ENCODE results near the gene SYNE4.
A peak's percentile ranks its signal among the peaks of the same experiment; 100 is the strongest.
"Not testable (repeated sequence)": the region's sequence is repeated elsewhere in the genome, so short reads cannot be mapped to it uniquely, and the experiment has no call there.

Gene SYNE4

DNA sequence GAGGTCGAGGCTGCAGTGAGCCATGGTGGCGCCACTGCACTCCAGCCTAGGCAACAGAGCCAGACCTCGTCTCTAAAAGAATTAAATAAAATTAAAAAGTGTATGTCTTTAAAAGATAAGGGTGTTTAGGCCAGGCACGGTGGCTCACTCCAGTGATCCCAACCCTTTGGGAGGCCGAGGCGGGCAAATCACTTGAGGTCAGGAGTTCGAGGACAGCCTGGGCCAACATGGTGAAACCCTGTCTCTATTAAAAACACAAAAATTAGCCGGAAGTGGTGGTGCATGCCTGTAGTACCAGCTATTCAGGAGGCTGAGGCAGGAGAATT, 21.1 kb downstream of the SYNE4 start:
- no peak for DNase-seq

DNA sequence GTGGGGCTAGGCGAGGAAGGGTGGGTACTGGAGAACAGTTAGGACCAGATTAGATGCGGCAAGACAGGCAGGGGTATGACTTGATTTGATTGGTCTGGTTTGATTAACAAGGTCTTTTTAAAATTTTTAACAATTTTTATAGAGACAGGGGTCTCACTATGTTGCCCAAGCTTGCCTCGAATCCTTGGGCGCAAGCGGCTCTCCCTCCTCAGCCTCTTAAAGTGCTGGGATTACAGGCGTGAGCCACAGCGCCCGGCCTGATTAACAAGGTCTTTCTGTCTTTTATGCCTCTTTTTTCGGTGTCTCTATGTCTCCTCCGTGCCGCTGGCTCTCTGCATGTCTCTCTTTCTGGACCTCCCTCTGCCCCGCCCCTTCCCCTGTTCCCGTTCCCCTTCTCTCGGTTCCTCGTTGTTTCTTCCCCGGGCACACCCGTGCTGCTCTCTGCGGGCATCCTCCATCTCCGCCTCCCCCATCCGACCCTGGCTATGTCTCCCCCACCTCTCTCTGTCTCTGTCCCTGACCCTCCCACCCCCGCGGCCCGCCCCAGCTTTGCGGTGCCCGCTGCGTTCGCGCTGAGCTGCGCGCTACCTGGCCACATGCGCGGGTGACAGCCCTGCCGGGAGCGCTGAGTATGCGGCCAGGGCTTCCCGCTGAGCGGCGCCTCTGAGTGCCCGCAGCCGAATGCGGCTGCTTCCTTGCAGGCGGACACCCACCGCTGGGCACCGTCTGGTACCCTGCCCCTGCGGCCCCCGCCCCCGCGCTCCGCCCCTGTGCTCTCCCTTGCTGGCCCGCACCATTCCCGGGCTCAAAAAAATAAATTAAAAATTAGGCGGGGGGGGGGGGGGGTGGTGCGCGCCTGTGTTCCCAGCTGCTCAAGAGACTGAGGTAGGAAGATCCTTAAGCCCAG, 21.7 kb downstream of the SYNE4 start:
- DNase-seq, result peak; percentile 26

- no peak for DNase-seq
Observed at GRCh38 chr19:35986111-35986510, 22.5 kb downstream of the SYNE4 start.

GRCh38 chr19:35983177-35983576, 25.4 kb downstream of the SYNE4 start:
- no peak for DNase-seq

- not testable (repeated sequence) for DNase-seq
Observed at GRCh38 chr19:35980997-35981396, 27.6 kb downstream of the SYNE4 start.

DNA sequence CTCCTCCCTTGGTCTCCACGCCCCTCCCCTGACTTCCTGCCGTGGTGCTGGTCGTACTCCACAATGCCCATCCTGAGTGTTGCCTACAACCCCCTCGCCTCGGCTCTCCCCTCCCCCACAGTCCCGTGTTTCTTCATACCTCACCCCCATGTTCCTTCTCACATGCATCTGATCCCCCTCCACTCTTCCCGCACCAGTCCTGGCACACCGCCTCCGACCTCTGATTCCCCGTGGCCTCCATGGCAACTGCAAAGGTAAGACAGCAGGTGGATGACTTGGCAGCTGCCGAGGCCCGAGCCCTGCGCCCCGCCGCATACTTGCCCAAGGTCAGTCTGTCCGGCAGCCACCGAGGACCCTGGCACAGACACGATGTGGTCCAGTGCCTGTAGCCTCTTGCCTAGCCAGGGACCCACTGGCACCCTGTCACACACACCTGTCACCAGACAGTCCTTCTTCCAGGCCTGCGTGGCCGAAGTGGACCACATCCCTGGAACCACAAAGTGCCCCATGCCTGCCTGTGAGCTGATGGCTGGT, 29.7 kb downstream of the SYNE4 start:
- DNase-seq, result no peak

DNA sequence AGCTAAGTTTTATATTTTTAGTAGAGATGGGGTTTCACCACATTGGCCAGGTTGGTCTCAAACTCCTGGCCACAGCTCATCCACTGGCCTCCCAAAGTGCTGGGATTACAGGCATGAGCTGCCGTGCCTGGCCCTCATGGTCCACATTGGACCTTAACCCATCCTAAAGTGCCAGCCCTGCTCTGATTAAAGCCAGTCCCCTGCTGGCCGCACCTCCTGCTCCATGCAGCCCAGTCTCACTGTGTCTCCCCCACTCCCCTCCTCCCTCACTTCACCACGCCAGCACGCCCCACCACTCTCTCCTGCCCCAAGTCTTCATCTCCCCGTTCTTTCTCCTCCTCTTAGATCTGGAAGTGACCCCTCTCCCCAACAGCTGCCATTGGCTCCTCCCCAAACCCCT, 30.3 kb downstream of the SYNE4 start:
- no peak for DNase-seq

- DNase-seq, result no peak
Observed at GRCh38 chr19:35977446-35978222, 31.0 kb downstream of the SYNE4 start.

DNA sequence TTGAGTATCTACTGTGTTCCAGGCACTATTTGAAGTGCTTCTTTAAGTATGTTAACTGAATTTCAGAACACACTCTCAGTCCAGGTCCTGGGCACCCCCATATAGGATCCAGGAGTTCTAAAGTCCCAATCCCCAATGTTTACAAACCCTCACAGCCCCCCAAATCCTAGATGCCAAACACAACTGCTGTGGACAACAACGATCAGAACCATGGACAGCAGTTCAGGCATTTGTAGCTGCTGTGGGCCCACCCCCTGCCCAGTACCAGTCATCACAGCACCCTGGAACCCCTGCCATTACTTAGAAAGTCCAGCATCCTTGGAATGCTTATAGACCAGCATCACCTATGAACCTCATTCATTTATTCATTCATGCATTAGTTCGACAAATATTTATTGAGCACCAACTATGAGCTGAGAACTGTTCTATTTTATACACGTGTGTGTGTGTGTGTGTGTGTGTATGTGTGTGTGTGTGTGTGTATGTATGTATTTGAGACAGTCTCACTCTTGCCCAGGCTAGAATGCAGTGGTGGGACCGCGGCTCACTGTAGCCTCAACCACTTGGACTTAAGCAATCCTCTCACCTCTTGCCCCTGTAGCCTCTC, 32.9 kb downstream of the SYNE4 start:
- DNase-seq, result no peak

GRCh38 chr19:35973487-35973886, 35.1 kb downstream of the SYNE4 start:
- DNase-seq, result no peak

DNA sequence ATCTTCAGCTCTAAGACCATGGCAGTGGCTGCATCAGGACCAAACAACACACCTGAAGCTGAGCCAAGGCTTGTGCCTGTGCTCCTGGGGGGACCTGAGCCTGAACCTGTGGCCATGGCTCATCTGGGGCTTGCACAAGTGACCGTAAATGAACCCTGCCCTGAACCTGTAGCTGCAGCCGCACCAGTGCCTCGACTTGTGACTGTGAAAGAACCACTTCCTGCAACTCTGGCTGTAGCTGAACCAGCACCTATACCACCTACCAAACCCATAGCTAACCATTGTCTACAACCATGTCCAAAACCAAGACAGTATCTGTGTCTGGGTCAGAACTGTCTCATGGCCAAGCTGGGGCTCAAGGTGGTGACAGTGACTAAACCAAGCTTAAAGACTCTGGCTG, 41.8 kb downstream of the SYNE4 start:
- DNase-seq, result no peak

DNA sequence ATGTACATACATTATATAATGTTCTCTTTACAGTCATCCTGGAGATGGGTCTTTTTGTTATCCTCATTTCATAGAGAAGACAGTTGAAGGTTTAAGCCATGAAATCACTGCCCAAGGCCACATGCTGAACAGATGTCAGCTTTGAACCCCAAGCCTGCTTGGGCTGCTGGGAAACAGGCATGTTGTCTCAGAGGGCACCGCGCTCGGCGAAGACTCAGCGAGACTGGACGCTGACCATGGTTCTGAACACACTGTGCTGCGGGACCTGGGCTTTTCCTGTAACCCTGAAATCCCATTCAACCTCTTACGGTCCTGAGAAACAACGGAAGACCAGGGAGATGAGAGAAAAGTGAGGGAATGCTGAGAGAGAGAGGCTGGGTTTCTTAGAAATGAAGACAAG, 45.1 kb downstream of the SYNE4 start:
- DNase-seq, result peak; percentile 44

GRCh38 chr19:35960432-35960972, 48.1 kb downstream of the SYNE4 start:
- DNase-seq, result no peak

GRCh38 chr19:35959968-35960320, 48.7 kb downstream of the SYNE4 start:
- DNase-seq, result no peak

DNA sequence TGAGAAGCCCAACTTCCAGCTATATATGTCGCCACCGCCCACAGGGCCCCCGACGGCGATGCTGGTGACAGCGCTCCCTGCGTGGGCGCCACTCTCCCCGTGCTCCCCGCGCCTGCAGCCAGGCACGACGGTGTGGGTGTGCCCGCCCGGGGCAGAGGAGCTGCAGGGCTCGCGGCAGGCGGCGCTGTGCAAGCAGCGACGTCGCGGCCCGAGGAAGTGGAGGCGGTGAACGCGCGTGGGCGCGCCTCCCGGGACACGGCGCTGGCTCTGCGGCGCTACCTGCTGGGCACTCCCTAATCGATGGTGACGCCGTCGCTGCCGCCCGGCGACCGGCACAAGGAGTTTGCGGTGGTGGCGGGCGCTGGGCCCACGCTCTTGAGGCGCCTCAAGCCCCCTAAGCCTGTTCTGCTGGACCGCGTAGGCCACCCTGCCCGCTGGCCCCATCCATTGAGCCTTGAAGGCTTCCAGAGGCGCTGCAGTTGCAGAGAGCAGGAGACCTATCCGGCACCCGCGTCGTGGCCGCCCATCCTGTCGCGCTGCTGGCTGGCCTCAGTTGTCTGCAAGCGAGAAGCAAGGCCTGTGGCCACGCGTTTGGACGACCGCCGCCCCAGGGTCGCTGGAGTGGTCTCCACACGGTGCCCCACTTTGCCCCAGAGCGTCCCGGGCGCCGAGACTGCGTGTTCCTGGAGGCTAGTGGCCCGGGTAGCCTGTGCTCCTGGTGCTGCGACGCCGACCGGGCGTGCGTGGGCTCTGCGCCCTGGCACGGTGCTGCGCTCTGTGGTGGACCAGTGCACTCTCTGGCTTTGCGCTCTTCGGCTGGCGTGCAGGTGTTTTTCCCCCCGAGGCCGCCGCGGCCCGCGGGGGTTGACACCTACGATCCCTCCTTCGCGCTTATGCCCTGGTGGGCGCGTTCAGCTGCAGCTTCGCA, 49.3 kb downstream of the SYNE4 start:
- DNase-seq, result peak; percentile 80

DNA sequence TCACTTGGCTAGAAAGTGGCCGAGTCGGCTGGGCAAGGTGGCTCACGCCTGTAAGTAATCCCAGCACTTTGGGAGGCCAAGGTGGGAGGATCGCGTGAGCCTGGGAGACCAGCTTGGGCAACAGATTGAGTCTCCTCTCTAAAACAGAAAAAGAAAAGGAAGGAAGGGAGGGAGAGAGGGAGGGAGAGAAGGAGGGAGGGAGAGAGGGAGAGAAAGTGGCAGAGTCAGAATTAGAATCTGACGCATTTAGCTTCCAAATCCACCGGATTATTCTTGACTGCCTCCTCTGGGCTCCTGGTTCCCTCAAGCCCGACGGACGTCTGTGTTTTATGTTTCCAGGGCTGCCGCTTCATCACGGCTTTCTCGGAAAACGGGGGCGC, 50.0 kb downstream of the SYNE4 start:
- no peak for DNase-seq

DNA sequence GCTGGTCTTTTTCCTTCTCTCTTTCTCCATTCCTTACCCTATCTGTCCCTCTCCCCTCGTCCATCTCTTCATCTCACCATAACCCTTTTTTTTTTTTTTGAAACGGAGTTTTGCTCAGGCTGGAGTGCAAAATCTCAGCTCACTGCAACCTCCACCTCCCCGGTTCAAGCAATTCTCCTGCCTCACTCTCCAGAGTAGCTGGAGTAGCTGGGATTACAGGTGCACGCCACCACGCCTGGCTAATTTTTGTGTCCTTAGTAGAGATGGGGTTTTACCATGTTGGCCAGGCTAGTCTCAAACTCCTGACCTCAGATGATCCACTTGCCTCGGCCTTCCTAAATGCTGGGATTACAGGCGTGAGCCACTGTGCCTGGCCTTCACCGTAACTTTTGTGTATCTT, 51.2 kb downstream of the SYNE4 start:
- DNase-seq, result not testable (repeated sequence)

GRCh38 chr19:35955881-35956634, 52.6 kb downstream of the SYNE4 start:
- no peak for DNase-seq
